ENCODE data around the gene GDPD2. TPM values are rescaled to one million over a fixed set of nuclear protein-coding genes. Genes with fewer than 3 reads are reported as not detected.

The GDPD2 gene
- total RNA-seq, 4 donors from 2014 or later, result not detected

DNA sequence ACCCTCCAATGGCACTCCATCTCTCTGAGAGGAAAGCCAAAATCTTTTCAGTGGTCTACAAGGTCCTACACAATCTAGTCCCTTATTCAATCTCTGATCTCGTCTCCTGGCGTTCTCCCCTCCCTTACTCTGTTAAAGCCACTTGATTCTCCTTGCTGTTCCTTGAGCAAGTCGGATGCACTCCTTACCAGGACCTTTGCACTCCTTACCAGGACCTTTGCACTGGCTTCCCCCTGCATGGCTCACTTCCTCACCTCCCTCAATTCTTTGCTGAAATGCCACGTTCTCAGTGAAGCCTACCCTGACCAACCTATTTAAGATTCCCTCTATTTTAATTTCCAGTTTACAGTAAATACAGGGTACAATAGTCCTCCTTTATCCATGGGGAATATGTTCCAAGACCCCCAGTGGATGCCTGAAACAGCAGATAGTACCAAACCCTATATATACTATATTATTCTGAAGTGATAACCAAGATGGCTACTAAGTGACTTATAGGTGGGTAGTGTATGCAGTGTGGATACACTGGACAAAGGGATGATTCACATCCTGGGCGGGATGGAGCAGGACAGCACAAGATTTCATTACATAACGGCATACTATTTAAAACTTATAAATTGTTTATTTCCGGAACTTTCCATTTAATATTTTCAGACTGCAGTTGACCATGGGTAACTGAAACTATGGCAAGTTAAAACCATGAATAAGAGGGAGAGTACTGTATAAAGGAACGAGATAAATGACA lies 15.0 kb downstream of the GDPD2 start:
- DNase-seq (ENCODE audit: low spot score) (no peak), ATAC-seq (ENCODE audit: low FRiP score) (no peak)

DNA sequence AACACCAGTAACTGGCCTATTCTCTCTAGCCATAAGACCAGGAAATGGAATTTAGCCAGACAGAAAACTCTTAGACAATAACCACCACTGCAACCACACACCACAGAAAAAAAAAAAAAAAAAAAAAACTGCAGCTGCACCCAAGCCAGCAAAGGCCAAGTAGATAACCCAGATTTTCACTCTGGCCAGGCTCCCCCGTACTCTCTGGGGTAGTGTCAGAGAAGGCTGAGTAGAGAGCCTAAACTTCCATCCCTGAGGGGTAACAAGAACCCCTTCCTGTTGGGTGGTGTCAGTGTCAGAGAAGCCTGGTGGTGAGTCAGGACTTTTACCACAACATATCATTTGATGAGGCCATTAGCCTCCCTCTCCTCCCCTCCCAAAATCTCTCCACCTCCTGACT lies 15.9 kb downstream of the GDPD2 start:
- DNase-seq (ENCODE audit: low spot score) (no peak), ATAC-seq (ENCODE audit: low FRiP score) (no peak)
- no peak for TF ChIP-seq CTCF (IDR thresholded peaks at IDR 0.05)

More for the DNA sequence above, 15.0 kb downstream of the GDPD2 start:
- no peak for TF ChIP-seq CTCF (IDR thresholded peaks at IDR 0.05)

GRCh38 chrX:70442224-70442623 lies 19.1 kb downstream of the GDPD2 start:
- ATAC-seq (ENCODE audit: low FRiP score), result no peak
- DNase-seq (ENCODE audit: low spot score), result no peak

GRCh38 chrX:70444326-70444945 lies 21.3 kb downstream of the GDPD2 start, which contains the start of gene DLG3:
TSS of gene DLG3 (plus strand) at chrX:70444835. CDS start at chrX:70445202, 367 bp downstream.
- DNase-seq (ENCODE audit: low spot score) (no peak), ATAC-seq (ENCODE audit: low FRiP score) (no peak)
- no peak for TF ChIP-seq CTCF (IDR thresholded peaks at IDR 0.05)

More at GRCh38 chrX:70442224-70442623, 19.1 kb downstream of the GDPD2 start:
- TF ChIP-seq CTCF (IDR thresholded peaks at IDR 0.05), result no peak

GRCh38 chrX:70444946-70445656 lies 22.0 kb downstream of the GDPD2 start:
- TF ChIP-seq CTCF (IDR thresholded peaks at IDR 0.05), result no peak
- DNase-seq (ENCODE audit: low spot score) (no peak), ATAC-seq (ENCODE audit: low FRiP score) (no peak)

DNA sequence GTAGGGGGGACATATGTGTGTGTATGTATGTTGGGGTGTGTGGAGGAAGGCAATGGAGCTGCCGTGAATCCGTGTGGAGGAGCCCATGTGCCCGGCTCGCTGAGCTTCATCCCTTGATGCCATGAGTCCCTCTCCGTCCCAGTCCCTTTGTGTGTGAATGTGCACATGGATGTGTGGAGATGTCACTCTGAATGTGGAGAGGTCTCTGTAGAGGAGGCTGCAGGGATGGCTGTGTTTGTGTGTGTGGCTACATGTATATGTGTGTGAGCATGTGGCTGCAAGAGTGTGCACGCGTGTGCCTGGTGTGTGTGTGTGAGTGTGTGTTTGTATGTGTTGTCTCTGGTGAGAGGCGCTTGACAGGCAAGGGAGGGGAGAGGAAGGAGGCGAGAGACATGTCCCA lies 22.8 kb downstream of the GDPD2 start:
- no peak for TF ChIP-seq CTCF (IDR thresholded peaks at IDR 0.05)
- ATAC-seq (ENCODE audit: low FRiP score), result no peak
- DNase-seq (ENCODE audit: low spot score), result no peak
